SU-DHL-6 (cell line): ENCODE data around the gene TAS2R38.

Source experiments
- CTCF ChIP-seq: fragments of 200-600 bp; sonication (generic); IDR thresholded peaks from one replicate; pipeline ENCODE4 v1.5.1; 2017; ENCODE audit warnings: antibody characterized with exemption, mild to moderate bottlenecking, low read length, moderate library complexity; ENCODE audit not compliant: insufficient read depth, poor library complexity, severe bottlenecking
- EZH2phosphoT487 ChIP-seq: fragments of 200-600 bp; sonication (generic), shearing (Covaris generic); conservative IDR thresholded peaks from 2 replicates; pipeline ENCODE4 v1.6.1; 2018; ENCODE audit warnings: mild to moderate bottlenecking, antibody characterized with exemption, low read length, moderate library complexity, mixed read lengths

GRCh38 chr7:141992156-141992555 lies 18.6 kb upstream of the TAS2R38 start:
- no peak for TF ChIP-seq CTCF
- TF ChIP-seq EZH2phosphoT487, result no peak
